Measurements from ENCODE around the gene SUMO4.

Gene SUMO4

GRCh38 chr6:149409617-149410016, 9.6 kb downstream of the SUMO4 start:
- TF ChIP-seq CTCF (IDR thresholded peaks at IDR 0.05): no peak

GRCh38 chr6:149410557-149410956, 10.5 kb downstream of the SUMO4 start:
- TF ChIP-seq CTCF (IDR thresholded peaks at IDR 0.05): no peak

GRCh38 chr6:149414009-149414408, 13.9 kb downstream of the SUMO4 start:
- no peak for TF ChIP-seq CTCF (IDR thresholded peaks at IDR 0.05)

- TF ChIP-seq CTCF (IDR thresholded peaks at IDR 0.05): no peak
Measured at GRCh38 chr6:149414821-149415220, 14.8 kb downstream of the SUMO4 start.

- no peak for TF ChIP-seq CTCF (IDR thresholded peaks at IDR 0.05)
Measured at GRCh38 chr6:149419696-149420404, 19.8 kb downstream of the SUMO4 start.

- no peak for TF ChIP-seq CTCF (IDR thresholded peaks at IDR 0.05)
Measured at GRCh38 chr6:149421132-149421531, 21.1 kb downstream of the SUMO4 start.

- no peak for TF ChIP-seq CTCF (IDR thresholded peaks at IDR 0.05)
Measured at GRCh38 chr6:149422581-149422980, 22.5 kb downstream of the SUMO4 start.

- no peak for TF ChIP-seq CTCF (IDR thresholded peaks at IDR 0.05)
Measured at GRCh38 chr6:149423964-149424440, 23.9 kb downstream of the SUMO4 start.

All from LNCAP (cell line).